Natural killer cell (primary cell): ENCODE measurements around the gene CDC25C. TPM values are rescaled to one million over a fixed set of nuclear protein-coding genes. Genes with fewer than 3 reads are reported as not detected.

ENCODE experiments used
- ATAC-seq, 3 donors: fragments of 150-1000 bp in 2 of 3; fragments of 200-7000 bp in 1 of 3; cut with Tn5 transposase; 1 replicate in 1 of 3; 2 replicates in 2 of 3; pipeline ENCODE4 v1.10.0; 2021; ENCODE audit warnings: mild to moderate bottlenecking in 2 of 3, moderate library complexity in 2 of 3
- DNase-seq, 2 donors: peaks; one replicate each; pipeline versions ENCODE4 v3.0.0 to v3.0.0-alpha.2; 2013 to 2021; ENCODE audit warnings: mixed read lengths in 1 of 2
- H3K27ac ChIP-seq: one replicate; pipeline ENCODE4 v1.5.1; 2013; ENCODE audit warnings: mild to moderate bottlenecking, low read length
- H3K27me3 ChIP-seq: one replicate; pipeline ENCODE4 v1.6.1; 2013; ENCODE audit warnings: low read length; ENCODE audit not compliant: control insufficient read depth, insufficient read depth
- H3K36me3 ChIP-seq: one replicate; pipeline ENCODE4 v1.6.1; 2013; ENCODE audit warnings: low read length; ENCODE audit not compliant: control insufficient read depth, insufficient read depth
- H3K4me1 ChIP-seq: one replicate; pipeline ENCODE4 v1.6.1; 2013; ENCODE audit warnings: low read length; ENCODE audit not compliant: control insufficient read depth, insufficient read depth
- H3K4me3 ChIP-seq: one replicate; pipeline ENCODE4 v1.5.1; 2013; ENCODE audit warnings: low read length
- H3K9me3 ChIP-seq: one replicate; pipeline ENCODE4 v1.6.1; 2013; ENCODE audit warnings: low read length; ENCODE audit not compliant: control insufficient read depth, insufficient read depth
- H3K27ac Mint-ChIP-seq, 2 donors: one replicate each; pipeline ENCODE4 v1.8.0; 2022; ENCODE audit warnings: mild to moderate bottlenecking in 2 of 2, mixed read lengths in 2 of 2, moderate library complexity in 1 of 2
- H3K27me3 Mint-ChIP-seq, 2 donors: one replicate each; pipeline ENCODE4 v1.8.0; 2022; ENCODE audit warnings: low read depth in 2 of 2, mixed read lengths in 2 of 2
- H3K36me3 Mint-ChIP-seq: one replicate; pipeline ENCODE4 v1.8.0; 2022; ENCODE audit warnings: mixed read lengths
- H3K4me1 Mint-ChIP-seq, 2 donors: one replicate each; pipeline ENCODE4 v1.8.0; 2022; ENCODE audit warnings: mixed read lengths in 2 of 2
- H3K4me3 Mint-ChIP-seq: one replicate; pipeline ENCODE4 v1.8.0; 2022; ENCODE audit warnings: mild to moderate bottlenecking, moderate library complexity, mixed read lengths
- H3K9me3 Mint-ChIP-seq, 2 donors: one replicate each; pipeline ENCODE4 v1.8.0; 2022; ENCODE audit warnings: mixed read lengths in 2 of 2
- CTCF ChIP-seq: fragments of 200-600 bp; IDR thresholded peaks from one replicate; pipeline ENCODE4 v1.8.0; 2022; ENCODE audit warnings: antibody characterized with exemption
- WGBS: methylation state at CpG from one replicate; pipeline ENCODE4 v1.1.7; 2013; ENCODE audit warnings: missing lambda C conversion rate; ENCODE audit not compliant: insufficient coverage; 5-methylcytosine and 5-hydroxymethylcytosine counted together
- intact Hi-C: fragments of 100-400 bp; cut with micrococcal nuclease; formaldehyde crosslinking; loops from one replicate; pipeline ENCODE4 v1.14.2; 2022
- total RNA-seq, 4 donors: library from RNA; stranded (reverse); fragments of 120-200 nt in 1 of 4; gene quantifications; one replicate each; pipeline versions ENCODE4 v1.2.3 to v1.2.4, GENCODE V29; 2013 to 2022

The CDC25C gene
- total RNA-seq, 3 donors from 2014 or later (not counting 1 experiment from before 2014, with no cell fraction given) = 0.47 to 0.48 TPM; not detected in 1

GRCh38 chr5:138276402-138277054 lies 55.1 kb downstream of the CDC25C start:
- DNase-seq (no peak), ATAC-seq (no peak)
- Histone ChIP-seq H3K9me3 (no peaks in the 10 kb centered on the region), H3K27me3 (peaks cover 8% of the 10 kb centered on the region), H3K27ac (no peak overlapping the region), H3K36me3 (no peaks in the 10 kb centered on the region), H3K4me1 (peaks cover 3% of the 10 kb centered on the region), H3K4me3 (no peak overlapping the region)
- WGBS = 82% methylated on average over 1 of the region's 2 CpGs
- Mint-ChIP-seq H3K27me3 (peaks cover 26 to 30% of the 10 kb centered on the region in 2 donors), H3K9me3 (no peaks in the 10 kb centered on the region), H3K27ac (no peak overlapping the region), H3K36me3 (no peaks in the 10 kb centered on the region), H3K4me1 (peaks cover 4 to 5% of the 10 kb centered on the region in 2 donors), H3K4me3 (no peak overlapping the region)
- TF ChIP-seq CTCF = no peak
- intact Hi-C loops = no loop called here

- intact Hi-C loops = no loop called here
- H3K27ac Mint-ChIP-seq = no peak overlapping the region
- Histone ChIP-seq H3K4me3 (no peak overlapping the region), H3K9me3 (no peaks in the 10 kb centered on the region), H3K4me1 (peaks cover 3% of the 10 kb centered on the region), H3K27ac (no peak overlapping the region), H3K27me3 (peaks cover 8% of the 10 kb centered on the region), H3K36me3 (no peaks in the 10 kb centered on the region)
- no peak overlapping the region for H3K4me3 Mint-ChIP-seq
- H3K36me3 Mint-ChIP-seq = no peaks in the 10 kb centered on the region
- H3K27me3 Mint-ChIP-seq = peaks cover 26 to 30% of the 10 kb centered on the region in 2 donors
- peaks cover 4 to 5% of the 10 kb centered on the region in 2 donors for H3K4me1 Mint-ChIP-seq
- ATAC-seq = no peak
- WGBS = no CpG with 5 or more reads among the region's 1 CpG
- TF ChIP-seq CTCF = no peak
- DNase-seq = no peak
- H3K9me3 Mint-ChIP-seq = no peaks in the 10 kb centered on the region
These were observed 55.7 kb downstream of the CDC25C start for GRCh38 chr5:138275895-138276294.

GRCh38 chr5:138275379-138275782 lies 56.2 kb downstream of the CDC25C start:
- TF ChIP-seq CTCF = no peak
- H3K36me3 Mint-ChIP-seq = no peaks in the 10 kb centered on the region
- ATAC-seq (no peak), DNase-seq (no peak)
- H3K4me1 Mint-ChIP-seq = peaks cover 4 to 5% of the 10 kb centered on the region in 2 donors
- peaks cover 26 to 30% of the 10 kb centered on the region in 2 donors for H3K27me3 Mint-ChIP-seq
- H3K36me3 ChIP-seq = no peaks in the 10 kb centered on the region
- no peak overlapping the region for H3K27ac Mint-ChIP-seq
- H3K4me3 ChIP-seq = no peak overlapping the region
- peaks cover 8% of the 10 kb centered on the region for H3K27me3 ChIP-seq
- H3K4me3 Mint-ChIP-seq = no peak overlapping the region
- WGBS = 35% methylated on average over 2 of the region's 3 CpGs
- intact Hi-C loops = no loop called here
- no peaks in the 10 kb centered on the region for H3K9me3 Mint-ChIP-seq
- no peak overlapping the region for H3K27ac ChIP-seq
- H3K9me3 ChIP-seq = no peaks in the 10 kb centered on the region
- peaks cover 3% of the 10 kb centered on the region for H3K4me1 ChIP-seq
